Neural progenitor cell (in vitro differentiated cells): Measurements from ENCODE around the gene ALPL. TPM values are rescaled to one million over a fixed set of nuclear protein-coding genes. Genes with fewer than 3 reads are reported as not detected.

Experiments used
- DNase-seq: peaks from one replicate; pipeline ENCODE4 v3.0.0-alpha.2; 2016; ENCODE audit warnings: low spot score
- H2AFZ ChIP-seq: fragments of 200-600 bp; sonication (generic); replicated peaks from 2 replicates; pipeline ENCODE4 v1.6.1; 2016; ENCODE audit warnings: antibody characterized with exemption
- H3F3A ChIP-seq: fragments of 200-600 bp; sonication (generic); 2 replicates; pipeline ENCODE4 v1.6.1; 2016; ENCODE audit warnings: antibody characterized with exemption, low read depth
- H3K27ac ChIP-seq: fragments of 200-600 bp; sonication (generic); 2 replicates; pipeline ENCODE4 v1.5.1; 2016; ENCODE audit warnings: mild to moderate bottlenecking
- H3K27me3 ChIP-seq: fragments of 200-600 bp; sonication (generic); 2 replicates; pipeline ENCODE4 v1.6.1; 2016; ENCODE audit warnings: mild to moderate bottlenecking, moderate library complexity
- H3K36me3 ChIP-seq: fragments of 200-600 bp; sonication (generic); 2 replicates; pipeline ENCODE4 v1.5.1; 2016
- H3K4me1 ChIP-seq: fragments of 200-600 bp; sonication (generic); 2 replicates; pipeline ENCODE4 v1.6.1; 2016; ENCODE audit warnings: mixed run types
- H3K4me2 ChIP-seq: fragments of 200-600 bp; sonication (generic); 2 replicates; pipeline ENCODE4 v1.6.1; 2016
- H3K4me3 ChIP-seq: fragments of 200-600 bp; sonication (generic); 2 replicates; pipeline ENCODE4 v1.5.1; 2016
- H3K79me2 ChIP-seq: fragments of 200-600 bp; sonication (generic); 2 replicates; pipeline ENCODE4 v1.6.1; 2016; ENCODE audit warnings: low read depth
- H3K9ac ChIP-seq: fragments of 200-600 bp; sonication (generic); 2 replicates; pipeline ENCODE4 v1.6.1; 2016
- H3K9me3 ChIP-seq: fragments of 200-600 bp; sonication (generic); 2 replicates; pipeline ENCODE4 v1.5.1; 2016; ENCODE audit warnings: low read depth
- H4K20me1 ChIP-seq: fragments of 200-600 bp; sonication (generic); 2 replicates; pipeline ENCODE4 v1.6.1; 2016; ENCODE audit warnings: low read depth
- H3K27ac Mint-ChIP-seq: 3 replicates; pipeline ENCODE4 v1.8.0; 2021; ENCODE audit warnings: mixed read lengths
- H3K27me3 Mint-ChIP-seq: 2 replicates; pipeline ENCODE4 v1.8.0; 2022; ENCODE audit warnings: low read depth, mild to moderate bottlenecking, inconsistent platforms, moderate library complexity, mixed read lengths; ENCODE audit not compliant: insufficient read depth
- H3K36me3 Mint-ChIP-seq: 3 replicates; pipeline ENCODE4 v1.8.0; 2021; ENCODE audit warnings: mixed read lengths
- H3K4me1 Mint-ChIP-seq: 3 replicates; pipeline ENCODE4 v1.8.0; 2021; ENCODE audit warnings: mixed read lengths
- H3K4me3 Mint-ChIP-seq: 3 replicates; pipeline ENCODE4 v1.8.0; 2021; ENCODE audit warnings: mild to moderate bottlenecking, moderate library complexity, mixed read lengths
- H3K9me3 Mint-ChIP-seq: 3 replicates; pipeline ENCODE4 v1.8.0; 2020; ENCODE audit warnings: mixed read lengths
- CTCF ChIP-seq: fragments of 200-600 bp; sonication (generic); IDR thresholded peaks from 2 replicates; pipeline ENCODE4 v1.5.1; 2017; ENCODE audit warnings: antibody characterized with exemption, mild to moderate bottlenecking
- EZH2 ChIP-seq: fragments of 200-600 bp; sonication (generic); IDR thresholded peaks from 2 replicates; pipeline ENCODE4 v1.6.1; 2017; ENCODE audit warnings: antibody characterized with exemption, mild to moderate bottlenecking, moderate library complexity
- EZH2phosphoT487 ChIP-seq: fragments of 200-600 bp; sonication (generic); IDR thresholded peaks from 2 replicates; pipeline ENCODE4 v1.6.1; 2017; ENCODE audit warnings: antibody characterized with exemption
- total RNA-seq: library from RNA; depleted of rRNA; stranded (reverse); fragments of >200 nt; gene quantifications from 2 replicates; pipeline ENCODE4 v1.2.3, GENCODE V29; 2015; ENCODE audit warnings: low replicate concordance

Gene ALPL
- total RNA-seq, 1 donor from 2014 or later, result 51.3 TPM

DNA sequence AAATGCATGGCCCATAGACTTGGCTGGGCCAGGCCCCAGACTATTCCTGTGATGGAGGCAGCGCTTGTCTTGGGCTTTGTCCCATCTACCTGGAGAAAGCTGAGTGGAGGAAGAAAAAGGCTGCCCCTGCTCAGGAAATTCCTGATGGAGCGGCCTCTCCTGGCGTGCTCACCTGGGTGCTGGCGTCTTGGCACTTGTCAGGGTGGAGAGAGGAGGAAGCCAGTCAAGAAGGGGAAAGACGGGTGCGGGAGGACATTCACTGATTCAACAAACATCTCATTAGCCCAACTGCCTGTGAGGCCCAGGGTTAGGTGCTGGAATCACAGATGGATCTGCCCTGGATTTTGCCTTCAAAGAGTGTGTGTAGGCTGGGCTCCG, 16.1 kb downstream of the ALPL start:
- TF ChIP-seq EZH2, result no peak
- TF ChIP-seq EZH2phosphoT487, result no peak
- no peak for TF ChIP-seq CTCF
- Histone ChIP-seq H3K9ac (no peak overlapping the region), H3K79me2 (peaks cover 94% of the 10 kb centered on the region), H3K27me3 (no peaks in the 10 kb centered on the region), H3F3A (peaks cover 23% of the 10 kb centered on the region), H3K9me3 (no peaks in the 10 kb centered on the region), H3K27ac (peak overlapping the region; percentile 74), H3K4me2 (no peak overlapping the region), H4K20me1 (peaks cover 71% of the 10 kb centered on the region), H3K4me3 (no peak overlapping the region), H3K4me1 (peaks cover 26% of the 10 kb centered on the region), H3K36me3 (no peaks in the 10 kb centered on the region), H2AFZ (no peak overlapping the region)
- Mint-ChIP-seq H3K9me3 (no peaks in the 10 kb centered on the region), H3K27ac (peak overlapping the region; percentile 39), H3K4me1 (peaks cover 36% of the 10 kb centered on the region), H3K36me3 (no peaks in the 10 kb centered on the region), H3K4me3 (no peak overlapping the region), H3K27me3 (no peaks in the 10 kb centered on the region)
- no peak for DNase-seq

DNA sequence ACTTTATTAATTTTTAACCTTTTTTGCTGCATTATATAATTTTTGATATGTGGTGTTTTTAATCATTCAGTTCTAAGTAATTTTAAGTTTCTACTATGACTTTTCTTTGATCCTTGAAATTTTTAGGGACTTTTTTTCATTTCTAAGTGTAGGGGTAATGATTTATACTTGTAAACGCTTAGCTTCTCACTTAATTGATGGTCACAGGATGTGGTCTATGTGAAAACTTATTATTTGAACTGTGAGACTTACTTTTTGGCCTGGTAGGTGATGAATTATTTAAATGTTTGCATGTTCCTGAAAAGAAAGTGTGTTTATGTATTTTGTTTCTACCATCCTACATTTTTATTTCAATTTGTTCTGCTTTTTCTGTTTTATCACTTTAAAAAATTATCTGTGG, 17.2 kb downstream of the ALPL start:
- H3K4me2 ChIP-seq, result no peak overlapping the region
- no peaks in the 10 kb centered on the region for H3K36me3 ChIP-seq
- H3K4me3 ChIP-seq, result no peak overlapping the region
- no peaks in the 10 kb centered on the region for H3K27me3 ChIP-seq
- no peaks in the 10 kb centered on the region for H3K9me3 ChIP-seq
- H2AFZ ChIP-seq, result no peak overlapping the region
- TF ChIP-seq EZH2 (no peak), EZH2phosphoT487 (no peak), CTCF (no peak)
- peaks cover 69% of the 10 kb centered on the region for H4K20me1 ChIP-seq
- H3K27ac ChIP-seq, result no peak overlapping the region
- peaks cover 21% of the 10 kb centered on the region for H3K4me1 ChIP-seq
- H3K9me3 Mint-ChIP-seq, result no peaks in the 10 kb centered on the region
- no peak overlapping the region for H3K4me3 Mint-ChIP-seq
- no peaks in the 10 kb centered on the region for H3K36me3 Mint-ChIP-seq
- no peak overlapping the region for H3K27ac Mint-ChIP-seq
- no peaks in the 10 kb centered on the region for H3K27me3 Mint-ChIP-seq
- H3F3A ChIP-seq, result peaks cover 25% of the 10 kb centered on the region
- H3K4me1 Mint-ChIP-seq, result peaks cover 35% of the 10 kb centered on the region
- peaks cover 94% of the 10 kb centered on the region for H3K79me2 ChIP-seq
- no peak overlapping the region for H3K9ac ChIP-seq
- no peak for DNase-seq

GRCh38 chr1:21530368-21531016, 21.3 kb downstream of the ALPL start:
- Histone ChIP-seq H3K9me3 (no peaks in the 10 kb centered on the region), H3K4me1 (peaks cover 24% of the 10 kb centered on the region), H3K27me3 (no peaks in the 10 kb centered on the region), H3K4me3 (no peak overlapping the region), H3F3A (peaks cover 20% of the 10 kb centered on the region), H2AFZ (no peak overlapping the region), H3K9ac (no peak overlapping the region), H3K79me2 (peaks cover 85% of the 10 kb centered on the region), H3K36me3 (no peaks in the 10 kb centered on the region), H3K4me2 (peak overlapping the region; percentile 15), H4K20me1 (peaks cover 70% of the 10 kb centered on the region), H3K27ac (no peak overlapping the region)
- no peaks in the 10 kb centered on the region for H3K9me3 Mint-ChIP-seq
- peak; percentile 44 for DNase-seq
- peaks cover 40% of the 10 kb centered on the region for H3K4me1 Mint-ChIP-seq
- H3K4me3 Mint-ChIP-seq, result peak overlapping the region; percentile 49
- H3K27ac Mint-ChIP-seq, result peak overlapping the region; percentile 86
- TF ChIP-seq CTCF, result no peak
- TF ChIP-seq EZH2, result no peak
- no peak for TF ChIP-seq EZH2phosphoT487
- no peaks in the 10 kb centered on the region for H3K36me3 Mint-ChIP-seq
- H3K27me3 Mint-ChIP-seq, result peaks cover 3% of the 10 kb centered on the region
